Panc1 (cell line): Measurements from ENCODE around the gene AQP5. TPM values are rescaled to one million over a fixed set of nuclear protein-coding genes. Genes with fewer than 3 reads are reported as not detected.

Source experiments
- ATAC-seq: fragments of 200-7000 bp; cut with Tn5 transposase; 2 replicates; pipeline ENCODE4 v1.9.1; 2020; ENCODE audit warnings: mild to moderate bottlenecking, moderate library complexity
- BruUV-seq: library from RNA; stranded (reverse); fragments of 400-500 nt; replicated peaks from 2 replicates; lab custom pipeline; 2021; lab: Mats Ljungman, UMichigan
- CTCF ChIA-PET: fragments of 300-600 bp; sonication (Branson Sonifier 250); formaldehyde crosslinking; loops from one replicate; lab custom pipeline; 2022; ENCODE audit warnings: antibody characterized with exemption; lab: Charles Lee
- POLR2A ChIA-PET: fragments of 300-600 bp; sonication (Branson Sonifier 250); formaldehyde crosslinking; loops from one replicate; lab custom pipeline; 2022; ENCODE audit warnings: antibody characterized with exemption; lab: Charles Lee
- DNase-seq: peaks from one replicate; pipeline ENCODE4 v3.0.0-alpha.2; 2010; ENCODE audit warnings: low read depth, low spot score
- H3K27ac ChIP-seq: 2 replicates; pipeline ENCODE4 v1.5.1; 2011; ENCODE audit warnings: mild to moderate bottlenecking, low read length, inconsistent platforms
- H3K27me3 ChIP-seq: fragments of 200-500 bp; sonication (Bioruptor generic); 2 replicates; pipeline ENCODE4 v1.6.0; 2014; ENCODE audit warnings: low read length, inconsistent platforms; ENCODE audit not compliant: control insufficient read depth, insufficient read depth
- H3K36me3 ChIP-seq: fragments of 200-500 bp; sonication (Bioruptor generic); 2 replicates; pipeline ENCODE4 v1.5.1; 2014; ENCODE audit warnings: inconsistent platforms, mild to moderate bottlenecking, low read length, moderate library complexity; ENCODE audit not compliant: control insufficient read depth, insufficient read depth
- H3K4me1 ChIP-seq: 2 replicates; pipeline ENCODE4 v1.5.1; 2011; ENCODE audit warnings: inconsistent platforms, mild to moderate bottlenecking, low read length, moderate library complexity; ENCODE audit not compliant: control insufficient read depth, insufficient read depth
- H3K4me3 ChIP-seq, 2 experiments: 2 replicates each; pipeline ENCODE4 v1.5.1; 2011 to 2012; ENCODE audit warnings: low read depth in 2 of 2, low read length in 2 of 2, mild to moderate bottlenecking in 2 of 2, inconsistent platforms in 1 of 2, moderate library complexity in 1 of 2
- H3K9me3 ChIP-seq: fragments of 200-500 bp; sonication (Bioruptor generic); 2 replicates; pipeline ENCODE4 v1.5.1; 2014; ENCODE audit warnings: low read depth, mild to moderate bottlenecking, inconsistent platforms, low read length, moderate library complexity; ENCODE audit not compliant: control insufficient read depth, insufficient read depth
- POLR2AphosphoS5 ChIP-seq: IDR thresholded peaks from 2 replicates; pipeline ENCODE4 v1.6.1; 2012; ENCODE audit warnings: mild to moderate bottlenecking, low read depth, low read length, moderate library complexity
- SIN3A ChIP-seq: IDR thresholded peaks from 2 replicates; pipeline ENCODE4 v1.6.1; 2012; ENCODE audit warnings: low read depth, mild to moderate bottlenecking, low read length, moderate library complexity, borderline replicate concordance; ENCODE audit not compliant: insufficient read depth
- TCF7L2 ChIP-seq: IDR thresholded peaks from 2 replicates; pipeline ENCODE4 v1.6.1; 2011; ENCODE audit warnings: mild to moderate bottlenecking, low read depth, low read length, inconsistent platforms
- in situ Hi-C: cut with HindIII; loops from 2 replicates; pipeline ENCODE4 v1.10.0; 2016; ENCODE audit warnings: low sequenced_read_pairs, low pct_unique_long_range_greater_than_20kb
- intact Hi-C: fragments of 100-400 bp; cut with micrococcal nuclease; formaldehyde crosslinking; loops from one replicate; pipeline ENCODE4 v1.10.0; 2022; ENCODE audit not compliant: unreplicated experiment
- total RNA-seq: library from RNA; stranded (reverse); gene quantifications from one replicate; pipeline ENCODE4 v1.2.1, GENCODE V29; 2021; ENCODE audit not compliant: unreplicated experiment
- TF ChIP-seq, protein P1 (sequence below): fragments of 450-650 bp; IDR thresholded peaks from 2 replicates; pipeline ENCODE4 v1.5.1; 2017; ENCODE audit warnings: mild to moderate bottlenecking
- TF ChIP-seq, protein P2 (sequence below), 2 experiments: IDR thresholded peaks; 2 replicates each; pipeline ENCODE4 v1.6.1; 2011 to 2012; ENCODE audit warnings: low read depth in 2 of 2, control low read depth in 1 of 2, low read length in 1 of 2, mild to moderate bottlenecking in 1 of 2, moderate library complexity in 1 of 2; ENCODE audit not compliant: insufficient read depth in 1 of 2

The AQP5 gene
- total RNA-seq, 1 experiment from 2014 or later: 0.72 TPM

DNA sequence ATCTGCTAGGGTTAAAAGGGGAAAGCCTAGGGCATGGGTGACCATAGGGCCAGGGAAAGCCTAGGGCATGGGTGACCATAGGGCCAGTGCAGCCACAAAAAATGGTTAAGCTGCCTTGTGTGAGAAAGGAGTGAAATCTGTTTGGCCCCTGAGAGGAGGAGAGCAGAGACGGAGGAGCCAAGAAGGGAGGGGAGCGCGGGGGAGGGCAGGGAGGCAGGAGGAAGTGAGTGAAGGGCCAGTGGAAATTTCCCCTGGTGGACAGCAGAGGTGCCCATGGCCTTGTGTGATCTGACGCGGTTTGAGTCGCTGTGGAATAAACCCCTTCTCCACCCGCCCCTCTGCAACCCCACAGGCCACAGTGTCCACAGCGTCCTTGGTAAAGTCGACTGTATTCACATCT is 10.5 kb downstream of the AQP5 start:
- Histone ChIP-seq H3K4me1 (peaks cover 20% of the 10 kb centered on the region; the same call in 1 of the 2 replicates), H3K9me3 (no peaks in the 10 kb centered on the region), H3K27ac (no peak overlapping the region; the same call in 1 of the 2 replicates), H3K4me3 (no peak overlapping the region), H3K27me3 (no peaks in the 10 kb centered on the region), H3K36me3 (no peaks in the 10 kb centered on the region)
- intact Hi-C loops (no loop called here), in situ Hi-C loops (no loop called here)
- DNase-seq: no peak
- BruUV-seq: no TSS peak
- ATAC-seq: no peak
- POLR2A ChIA-PET: no interaction called here
- TF ChIP-seq SIN3A (no peak), POLR2AphosphoS5 (no peak), TCF7L2 (no peak)
- TF ChIP-seq, protein P1, sequence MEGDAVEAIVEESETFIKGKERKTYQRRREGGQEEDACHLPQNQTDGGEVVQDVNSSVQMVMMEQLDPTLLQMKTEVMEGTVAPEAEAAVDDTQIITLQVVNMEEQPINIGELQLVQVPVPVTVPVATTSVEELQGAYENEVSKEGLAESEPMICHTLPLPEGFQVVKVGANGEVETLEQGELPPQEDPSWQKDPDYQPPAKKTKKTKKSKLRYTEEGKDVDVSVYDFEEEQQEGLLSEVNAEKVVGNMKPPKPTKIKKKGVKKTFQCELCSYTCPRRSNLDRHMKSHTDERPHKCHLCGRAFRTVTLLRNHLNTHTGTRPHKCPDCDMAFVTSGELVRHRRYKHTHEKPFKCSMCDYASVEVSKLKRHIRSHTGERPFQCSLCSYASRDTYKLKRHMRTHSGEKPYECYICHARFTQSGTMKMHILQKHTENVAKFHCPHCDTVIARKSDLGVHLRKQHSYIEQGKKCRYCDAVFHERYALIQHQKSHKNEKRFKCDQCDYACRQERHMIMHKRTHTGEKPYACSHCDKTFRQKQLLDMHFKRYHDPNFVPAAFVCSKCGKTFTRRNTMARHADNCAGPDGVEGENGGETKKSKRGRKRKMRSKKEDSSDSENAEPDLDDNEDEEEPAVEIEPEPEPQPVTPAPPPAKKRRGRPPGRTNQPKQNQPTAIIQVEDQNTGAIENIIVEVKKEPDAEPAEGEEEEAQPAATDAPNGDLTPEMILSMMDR: no peak
- TF ChIP-seq, protein P2, sequence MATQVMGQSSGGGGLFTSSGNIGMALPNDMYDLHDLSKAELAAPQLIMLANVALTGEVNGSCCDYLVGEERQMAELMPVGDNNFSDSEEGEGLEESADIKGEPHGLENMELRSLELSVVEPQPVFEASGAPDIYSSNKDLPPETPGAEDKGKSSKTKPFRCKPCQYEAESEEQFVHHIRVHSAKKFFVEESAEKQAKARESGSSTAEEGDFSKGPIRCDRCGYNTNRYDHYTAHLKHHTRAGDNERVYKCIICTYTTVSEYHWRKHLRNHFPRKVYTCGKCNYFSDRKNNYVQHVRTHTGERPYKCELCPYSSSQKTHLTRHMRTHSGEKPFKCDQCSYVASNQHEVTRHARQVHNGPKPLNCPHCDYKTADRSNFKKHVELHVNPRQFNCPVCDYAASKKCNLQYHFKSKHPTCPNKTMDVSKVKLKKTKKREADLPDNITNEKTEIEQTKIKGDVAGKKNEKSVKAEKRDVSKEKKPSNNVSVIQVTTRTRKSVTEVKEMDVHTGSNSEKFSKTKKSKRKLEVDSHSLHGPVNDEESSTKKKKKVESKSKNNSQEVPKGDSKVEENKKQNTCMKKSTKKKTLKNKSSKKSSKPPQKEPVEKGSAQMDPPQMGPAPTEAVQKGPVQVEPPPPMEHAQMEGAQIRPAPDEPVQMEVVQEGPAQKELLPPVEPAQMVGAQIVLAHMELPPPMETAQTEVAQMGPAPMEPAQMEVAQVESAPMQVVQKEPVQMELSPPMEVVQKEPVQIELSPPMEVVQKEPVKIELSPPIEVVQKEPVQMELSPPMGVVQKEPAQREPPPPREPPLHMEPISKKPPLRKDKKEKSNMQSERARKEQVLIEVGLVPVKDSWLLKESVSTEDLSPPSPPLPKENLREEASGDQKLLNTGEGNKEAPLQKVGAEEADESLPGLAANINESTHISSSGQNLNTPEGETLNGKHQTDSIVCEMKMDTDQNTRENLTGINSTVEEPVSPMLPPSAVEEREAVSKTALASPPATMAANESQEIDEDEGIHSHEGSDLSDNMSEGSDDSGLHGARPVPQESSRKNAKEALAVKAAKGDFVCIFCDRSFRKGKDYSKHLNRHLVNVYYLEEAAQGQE (IDR thresholded peaks at IDR 0.05; ENCODE audit: insufficient read depth in 1 of 2, low read depth in 2 of 2, low read length in 1 of 2): no peak
- CTCF ChIA-PET: interaction anchor here (1.4 kb wide), 1 partner anchor 98 kb away, joined by 3 read pairs; no protein-coding TSS in a partner anchor

DNA sequence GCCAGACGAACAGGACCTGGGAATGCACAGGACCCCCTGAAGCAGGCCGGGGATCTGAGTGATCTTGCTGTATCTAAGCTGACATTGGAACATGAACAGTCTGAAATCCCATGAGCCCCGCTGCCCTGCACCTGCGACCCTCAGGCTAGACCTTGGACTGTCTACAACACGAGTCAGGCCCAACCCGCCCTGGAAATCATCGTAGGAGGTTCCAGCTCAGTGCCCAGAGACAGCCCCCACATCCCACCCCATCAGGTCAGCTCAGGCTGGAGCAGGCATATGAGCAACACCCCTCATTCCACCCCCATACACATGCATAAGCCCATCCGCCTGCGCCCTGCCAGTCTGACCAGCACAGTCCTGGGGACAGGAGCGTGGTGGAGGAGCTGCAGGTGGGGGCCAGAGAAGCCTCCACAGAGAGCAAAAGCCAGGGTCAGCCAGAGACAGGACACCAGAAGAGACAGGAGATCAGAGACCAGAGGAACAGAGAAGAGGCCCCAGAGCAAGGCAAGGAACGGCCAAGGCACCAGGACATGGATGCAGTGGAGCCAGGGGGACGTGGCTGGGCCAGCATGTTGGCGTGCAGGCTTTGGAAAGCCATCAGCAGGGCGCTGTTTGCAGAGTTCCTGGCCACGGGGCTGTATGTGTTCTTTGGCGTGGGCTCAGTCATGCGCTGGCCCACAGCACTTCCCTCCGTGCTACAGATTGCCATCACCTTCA is 11.1 kb downstream of the AQP5 start, which contains the start of gene AQP6:
TSS of gene AQP6 (plus strand) at position 307 of the 720 bp plus-strand sequence. CDS start at position 534, 227 bp downstream.
- CTCF ChIA-PET: interaction anchor here (1.4 kb wide), 1 partner anchor 97 kb away, joined by 3 read pairs; no protein-coding TSS in a partner anchor
- intact Hi-C loops: no loop called here

More for the DNA sequence above, 11.1 kb downstream of the AQP5 start, which contains the start of gene AQP6:
- Histone ChIP-seq H3K36me3 (no peaks in the 10 kb centered on the region), H3K9me3 (no peaks in the 10 kb centered on the region), H3K4me1 (peaks cover 17% of the 10 kb centered on the region; the same call in 1 of the 2 replicates), H3K27me3 (no peaks in the 10 kb centered on the region), H3K27ac (no peak within 1 kb of the TSS; the same call in 1 of the 2 replicates), H3K4me3 (no peak within 1 kb of the TSS)
- DNase-seq (no peak), ATAC-seq (no peak)
- POLR2A ChIA-PET: no interaction called here
- BruUV-seq: no TSS peak
- TF ChIP-seq POLR2AphosphoS5 (no peak), TCF7L2 (no peak), SIN3A (no peak)
- TF ChIP-seq, protein P2 (IDR thresholded peaks at IDR 0.05; ENCODE audit: insufficient read depth in 1 of 2, low read depth in 2 of 2, low read length in 1 of 2): no peak
- TF ChIP-seq, protein P1: no peak
- in situ Hi-C loops: no loop called here
